GM21381 (cell line): ENCODE measurements around the gene RGS18.
A peak's percentile ranks its signal among the peaks of the same experiment; 100 is the strongest.
"Not testable (repeated sequence)": the region's sequence is repeated elsewhere in the genome, so short reads cannot be mapped to it uniquely, and the experiment has no call there.

Experiments used
- ATAC-seq: cut with Tn5 transposase; IDR thresholded peaks from one replicate; pipeline ENCODE4 v1.9.1; 2021; ENCODE audit warnings: mild to moderate bottlenecking, moderate library complexity; ENCODE audit not compliant: unreplicated experiment

The RGS18 gene, protein sequence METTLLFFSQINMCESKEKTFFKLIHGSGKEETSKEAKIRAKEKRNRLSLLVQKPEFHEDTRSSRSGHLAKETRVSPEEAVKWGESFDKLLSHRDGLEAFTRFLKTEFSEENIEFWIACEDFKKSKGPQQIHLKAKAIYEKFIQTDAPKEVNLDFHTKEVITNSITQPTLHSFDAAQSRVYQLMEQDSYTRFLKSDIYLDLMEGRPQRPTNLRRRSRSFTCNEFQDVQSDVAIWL

DNA sequence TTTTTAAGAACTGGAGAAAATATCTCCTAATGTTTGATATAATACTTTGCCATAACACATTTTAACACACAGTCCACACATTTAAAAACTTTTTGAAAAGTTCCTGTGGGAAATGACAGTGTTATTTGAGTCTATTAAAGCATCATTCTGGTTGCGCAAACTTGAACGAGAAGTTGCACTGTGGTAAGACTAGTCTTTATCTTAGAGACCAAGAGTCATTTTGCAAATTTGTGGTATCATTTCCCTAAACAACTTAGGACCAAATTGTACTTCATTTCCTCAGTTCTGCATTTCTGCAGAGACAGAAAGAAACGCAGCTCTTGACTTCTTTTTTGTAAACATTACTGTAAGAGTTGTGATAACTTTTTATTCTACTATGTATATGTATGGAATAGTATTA is at the start of gene RGS18:
Gene RGS18, plus strand, starts transcription at position 282 of the 400 bp plus-strand sequence. CDS start 176 bp downstream, outside the sequence.
- peak; percentile 66 for ATAC-seq

DNA sequence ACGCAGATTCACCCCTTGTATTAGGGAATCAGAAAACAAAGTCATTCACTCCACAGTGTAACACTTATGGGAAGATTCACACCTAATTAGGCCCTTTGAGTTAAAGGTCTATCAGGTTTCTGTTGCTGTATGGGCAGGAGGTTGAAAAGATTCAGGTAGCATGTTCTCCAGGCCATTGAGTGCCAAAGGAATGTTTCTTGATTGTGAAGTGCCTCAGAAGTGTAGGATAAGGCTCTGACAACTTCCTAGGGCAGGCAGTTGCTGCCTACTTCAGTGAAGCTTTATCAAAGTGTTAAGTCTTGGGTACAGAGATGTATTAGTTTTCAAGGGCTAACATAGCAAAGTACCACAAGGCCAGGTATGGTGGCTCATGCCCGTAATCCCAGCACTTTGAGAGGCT is 48.7 kb upstream of the RGS18 start:
- ATAC-seq: no peak

DNA sequence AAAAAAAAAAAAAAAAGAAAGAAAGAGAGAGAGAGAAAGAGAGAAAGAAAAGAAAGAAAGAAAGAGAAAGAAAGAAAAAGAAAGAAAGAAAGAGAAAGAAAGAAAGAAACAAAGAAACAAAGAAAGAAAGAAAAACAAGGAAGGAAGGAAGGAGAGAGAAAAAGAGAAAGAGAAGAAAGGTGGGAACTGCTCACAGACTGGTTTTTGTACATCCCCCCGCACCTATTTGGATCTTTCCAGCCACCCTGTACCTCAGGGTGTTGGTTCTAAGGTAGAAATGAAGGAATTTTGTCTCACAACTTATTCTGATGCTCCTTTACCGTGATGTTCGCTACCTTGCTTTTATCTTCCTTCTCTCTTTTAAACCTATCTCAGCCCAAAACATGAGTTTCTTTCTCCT is 43.3 kb upstream of the RGS18 start:
- ATAC-seq: no peak

DNA sequence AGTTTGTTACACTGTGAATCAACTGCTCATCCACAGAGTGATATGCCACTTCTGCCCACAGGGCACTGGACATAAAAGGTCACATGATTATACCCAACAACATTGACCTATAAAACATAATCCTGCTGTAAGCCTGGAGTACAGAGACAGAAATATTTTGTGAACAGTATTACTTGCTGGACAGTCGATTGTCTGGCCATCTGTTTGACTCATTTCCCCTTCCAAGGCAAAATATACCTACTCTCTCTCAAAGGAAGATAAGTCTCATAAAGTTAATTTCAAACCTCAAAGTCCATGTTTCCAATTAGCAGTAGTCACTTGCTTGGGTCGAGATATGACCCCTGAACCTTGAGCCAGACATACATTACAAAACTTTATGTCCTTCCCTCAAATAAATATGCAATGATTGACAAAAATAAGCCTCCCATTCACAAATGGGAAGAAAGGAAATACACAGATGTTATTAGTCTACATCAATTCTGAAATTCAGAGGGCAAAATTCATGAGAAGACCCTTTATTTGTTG is 39.3 kb upstream of the RGS18 start:
- ATAC-seq: no peak

DNA sequence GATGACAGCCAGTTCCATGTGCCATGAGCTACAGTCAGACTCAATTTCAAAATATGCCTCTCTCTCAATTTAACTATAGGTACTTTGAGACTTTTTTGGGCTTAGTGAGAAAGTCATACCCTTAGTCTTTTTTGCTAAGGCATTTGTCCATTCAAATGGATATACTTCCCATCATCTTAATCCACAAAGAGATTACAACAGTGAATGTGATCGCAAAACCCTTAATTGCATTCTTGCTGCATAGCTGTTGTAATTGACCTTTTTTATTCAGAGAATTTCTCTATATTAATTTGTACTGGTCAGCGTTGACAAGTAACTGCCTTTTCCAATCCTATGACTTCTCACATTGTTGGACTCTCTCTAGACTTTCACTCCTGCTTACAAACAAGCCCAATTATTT is 38.6 kb upstream of the RGS18 start:
- no peak for ATAC-seq

DNA sequence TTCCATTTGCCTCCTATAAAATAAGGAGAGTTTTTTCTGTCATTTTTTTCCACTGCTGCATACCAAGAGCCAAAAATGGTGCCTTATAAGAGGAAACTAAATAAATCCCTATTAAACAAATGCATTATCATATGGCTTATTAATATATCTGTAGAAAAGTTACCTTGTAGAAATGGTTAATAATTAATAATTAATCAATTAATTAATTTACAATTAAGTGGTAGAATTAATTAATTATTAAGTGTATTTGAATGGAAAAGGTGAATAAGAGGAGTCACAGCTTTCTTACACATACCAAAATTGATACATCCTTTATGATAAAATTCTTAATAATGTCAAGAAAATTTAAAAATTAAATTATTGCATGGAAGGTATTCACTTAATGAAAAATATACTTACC is 35.6 kb upstream of the RGS18 start:
- no peak for ATAC-seq

DNA sequence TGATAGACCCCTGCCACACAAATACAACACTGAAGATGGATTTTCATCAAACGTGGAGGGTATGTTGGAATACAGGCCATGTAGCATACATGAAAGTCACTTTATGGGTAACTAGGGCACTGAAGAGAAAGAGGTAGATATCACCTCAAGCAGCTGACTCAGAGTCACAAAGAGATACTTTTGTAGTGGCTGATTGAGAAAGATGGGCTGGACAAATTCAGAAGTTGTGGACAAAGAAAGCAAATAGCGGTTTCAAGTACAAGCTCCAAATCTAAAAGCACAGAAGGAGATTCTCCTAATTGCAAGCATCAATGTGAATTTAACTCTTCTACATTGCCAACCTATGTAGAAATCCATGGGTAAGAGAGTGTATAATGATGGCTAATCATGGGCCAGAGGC is 35.0 kb upstream of the RGS18 start:
- no peak for ATAC-seq

DNA sequence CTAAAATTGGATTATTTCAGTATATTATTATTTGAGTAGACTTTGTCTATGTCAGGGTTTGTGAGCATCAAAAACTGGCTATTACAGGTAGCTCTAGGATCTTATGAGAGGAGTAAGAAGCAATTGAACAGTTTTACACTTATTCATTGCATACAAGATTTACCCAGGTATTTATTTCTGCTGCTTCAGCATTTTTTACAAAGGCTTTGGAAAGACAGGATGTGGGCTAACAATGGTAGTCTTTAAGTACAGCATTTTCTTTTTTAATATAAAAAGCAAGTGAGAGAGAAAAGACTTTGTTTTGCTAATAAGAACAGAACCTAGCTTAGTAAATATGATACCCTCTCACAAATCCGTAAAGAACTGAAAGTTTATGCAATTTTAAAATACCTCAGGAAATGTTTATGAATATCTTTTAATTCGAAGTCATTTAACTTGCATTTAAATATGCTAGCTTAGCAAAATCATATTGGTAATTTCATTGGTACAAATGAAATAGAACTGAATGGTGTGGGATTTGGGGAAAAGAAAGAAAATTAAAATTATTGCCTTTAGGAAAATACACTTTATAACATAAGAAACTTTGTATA is 32.1 kb upstream of the RGS18 start:
- ATAC-seq: no peak

DNA sequence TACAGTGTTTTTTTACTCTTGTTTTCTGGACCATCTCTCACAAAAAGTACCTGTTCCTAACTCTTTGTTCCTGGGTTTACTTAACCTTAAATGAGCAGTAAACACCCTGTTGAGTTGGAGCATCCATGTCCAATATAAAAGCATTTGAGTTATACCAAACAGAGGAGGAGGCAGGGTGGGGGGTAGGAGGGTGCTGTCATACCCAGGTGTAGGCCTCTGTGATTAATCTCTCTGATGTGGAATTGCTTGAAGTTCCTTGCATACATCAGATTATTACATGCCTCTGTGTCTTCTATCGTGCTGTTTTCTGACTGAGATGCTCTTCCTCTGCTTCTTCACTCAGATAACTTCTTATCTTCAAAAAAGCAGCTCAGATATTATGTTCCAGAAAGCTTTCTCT is 28.1 kb upstream of the RGS18 start:
- ATAC-seq: no peak

DNA sequence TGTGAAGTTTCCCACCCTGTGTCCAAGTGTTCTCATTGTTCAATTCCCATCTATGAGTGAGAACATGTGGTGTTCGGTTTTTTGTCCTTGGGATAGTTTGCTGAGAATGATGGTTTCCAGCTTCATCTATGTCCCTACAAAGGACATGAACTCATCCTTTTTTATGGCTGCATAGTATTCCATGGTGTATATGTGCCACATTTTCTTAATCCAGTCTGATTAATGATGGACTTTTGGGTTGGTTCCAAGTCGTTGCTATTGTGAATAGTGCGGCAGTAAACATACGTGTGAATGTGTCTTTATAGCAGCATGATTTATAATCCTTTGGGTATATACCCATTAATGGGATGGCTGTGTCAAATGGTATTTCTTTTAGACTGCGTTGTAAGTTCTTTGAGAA is 27.4 kb upstream of the RGS18 start:
- ATAC-seq: not testable (repeated sequence)

DNA sequence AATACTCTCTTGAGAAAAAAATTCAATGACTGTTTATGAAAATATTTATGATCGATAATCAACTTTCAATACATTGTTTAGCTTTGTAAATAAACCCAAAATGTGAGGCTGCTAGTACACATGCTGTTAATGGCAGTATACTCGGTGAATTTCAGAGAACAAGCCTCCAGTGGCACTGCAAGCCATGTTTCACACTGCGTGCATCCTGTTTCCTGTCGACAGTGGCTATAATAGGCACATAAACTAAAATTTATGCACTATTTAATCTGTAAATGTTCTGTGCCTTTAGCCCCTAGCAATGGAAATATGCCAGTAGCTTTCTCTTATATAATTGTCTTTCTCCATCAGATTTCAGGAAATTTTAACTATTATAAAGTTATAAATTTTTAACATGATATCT is 26.3 kb upstream of the RGS18 start:
- no peak for ATAC-seq

DNA sequence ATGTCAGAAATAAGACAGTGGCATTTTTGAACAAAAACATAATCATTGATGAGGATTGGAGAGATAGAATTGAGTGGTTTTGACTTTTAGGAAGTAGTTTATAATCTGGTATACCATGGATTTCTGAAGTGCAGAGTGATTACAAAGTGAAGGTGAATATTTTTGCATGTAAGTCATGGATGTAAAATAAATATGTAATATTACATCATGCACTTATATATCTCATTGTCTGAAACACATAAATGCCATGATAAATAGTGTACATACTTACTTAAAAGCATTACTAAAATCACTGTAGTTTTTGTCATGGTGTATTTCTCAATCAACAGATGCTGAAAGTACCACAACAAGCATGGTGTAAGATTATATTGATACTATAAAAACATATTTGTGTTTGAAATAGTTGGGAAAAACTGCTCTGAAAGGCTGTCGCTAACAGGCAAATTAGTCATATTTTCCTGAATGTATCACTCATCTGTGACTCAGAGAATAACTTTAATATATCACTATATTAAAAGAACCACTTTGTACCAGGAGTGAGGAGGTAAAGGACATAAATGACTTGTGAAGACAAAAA is 24.8 kb upstream of the RGS18 start:
- ATAC-seq: no peak

DNA sequence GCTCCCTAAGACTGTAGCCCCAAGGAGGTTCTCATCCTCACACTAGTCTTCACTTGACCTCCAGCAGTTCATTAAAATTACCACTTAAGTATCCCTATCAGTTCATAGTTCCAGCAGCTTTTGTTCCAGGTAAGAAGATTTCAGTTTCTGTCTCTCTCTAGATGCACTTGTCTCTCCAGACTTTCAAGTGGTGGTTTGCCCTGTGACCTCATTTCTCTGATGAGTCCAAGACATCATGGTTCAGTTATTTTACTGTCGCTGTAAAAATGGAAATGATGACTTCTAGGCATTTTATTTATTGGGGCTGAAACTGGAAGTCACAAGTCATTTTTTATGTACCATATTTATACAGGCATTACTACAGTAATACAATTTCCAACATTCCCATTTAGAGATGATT is 17.9 kb upstream of the RGS18 start:
- no peak for ATAC-seq

DNA sequence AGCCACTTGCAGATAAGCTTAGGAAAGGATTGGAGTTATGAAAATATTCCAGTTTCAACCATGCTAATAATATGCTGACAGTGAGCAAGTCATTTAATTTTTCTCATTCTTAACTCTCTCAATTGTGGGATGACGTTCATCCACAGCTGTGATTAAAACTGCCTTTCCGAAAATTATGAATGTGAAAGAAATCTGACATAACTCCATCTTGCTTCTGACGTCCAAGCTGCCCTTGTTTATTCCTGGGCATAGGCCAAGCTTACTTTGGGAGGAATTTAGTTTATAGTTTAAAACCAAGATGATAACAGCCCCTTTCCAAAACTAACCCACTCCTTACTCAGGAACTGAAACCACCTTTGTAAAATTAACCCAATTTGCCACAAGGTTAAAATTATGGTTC is 11.0 kb upstream of the RGS18 start:
- ATAC-seq: no peak

DNA sequence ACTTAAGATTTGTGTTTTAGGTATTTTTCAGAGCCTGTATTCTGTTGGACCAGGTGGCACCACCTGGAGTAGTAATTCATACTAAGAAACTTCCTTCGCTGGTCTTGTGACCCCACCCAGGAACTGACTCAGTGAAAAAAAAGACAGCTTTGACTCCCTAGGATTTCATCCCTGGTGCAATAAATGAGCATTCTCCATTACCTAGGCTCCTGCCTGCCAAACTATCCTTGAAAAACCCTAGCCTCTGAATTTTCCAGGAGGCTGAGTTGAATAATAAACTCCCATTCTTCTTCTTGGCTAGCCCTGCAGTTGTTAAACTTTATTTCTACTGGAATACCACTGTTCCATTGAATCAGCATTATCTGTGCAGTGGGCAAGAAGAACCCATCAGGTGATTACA is 10.6 kb upstream of the RGS18 start:
- no peak for ATAC-seq

DNA sequence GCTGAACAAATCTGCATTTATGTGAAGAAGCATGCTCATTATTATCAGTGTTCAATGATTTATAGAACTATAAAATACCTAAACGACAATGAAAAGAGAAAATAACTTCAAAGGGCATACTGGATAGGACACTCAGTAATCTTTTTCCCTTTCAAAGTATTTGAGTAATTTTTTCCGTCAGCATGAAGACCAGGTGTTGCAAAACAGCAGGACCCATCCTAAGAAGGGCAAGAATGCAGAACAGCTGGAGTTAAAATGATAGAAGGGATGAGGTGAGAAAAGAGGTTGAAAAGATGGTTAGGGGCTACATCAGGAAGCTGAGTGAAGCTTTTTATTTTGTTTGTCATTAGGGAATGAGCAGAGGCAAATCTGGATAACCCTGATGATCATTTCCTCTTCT is 7.1 kb upstream of the RGS18 start:
- no peak for ATAC-seq

DNA sequence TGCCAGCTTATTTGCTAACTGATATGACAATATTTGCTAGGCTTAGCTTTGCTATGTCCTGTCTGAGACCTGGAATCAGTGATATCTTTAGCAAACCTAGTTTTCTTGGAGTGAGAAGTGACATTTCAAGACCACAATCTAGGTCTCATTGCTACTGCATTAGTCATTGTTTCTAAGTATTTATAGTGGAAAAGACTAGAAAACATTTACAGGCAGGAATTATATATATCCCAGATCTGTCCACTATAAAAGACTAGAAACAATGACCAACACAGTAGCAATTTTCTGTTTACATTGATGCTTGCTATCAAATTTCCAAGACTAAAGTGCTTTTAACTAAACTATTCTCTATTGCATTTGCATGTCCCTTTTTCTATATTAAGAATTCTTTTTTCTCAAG is 5.0 kb upstream of the RGS18 start:
- no peak for ATAC-seq

DNA sequence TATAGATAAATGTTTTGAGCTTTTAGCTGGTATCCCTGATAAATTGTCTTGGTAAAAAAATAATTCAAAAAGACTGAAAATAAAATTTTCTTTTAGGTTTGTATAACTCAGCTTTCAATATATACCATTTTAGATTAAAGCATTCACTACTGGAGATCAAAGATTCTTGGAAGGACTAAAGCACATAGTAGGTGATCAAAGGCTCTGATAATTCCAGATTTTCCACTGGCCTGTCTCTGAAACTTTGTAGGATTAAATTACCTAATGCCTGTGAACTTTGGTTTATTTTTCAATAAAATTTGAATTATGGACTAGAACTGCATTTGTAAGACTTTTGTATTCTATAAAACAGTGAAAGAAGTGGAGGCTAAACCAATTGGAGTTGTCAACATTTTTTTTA is 1.2 kb upstream of the RGS18 start:
- no peak for ATAC-seq

DNA sequence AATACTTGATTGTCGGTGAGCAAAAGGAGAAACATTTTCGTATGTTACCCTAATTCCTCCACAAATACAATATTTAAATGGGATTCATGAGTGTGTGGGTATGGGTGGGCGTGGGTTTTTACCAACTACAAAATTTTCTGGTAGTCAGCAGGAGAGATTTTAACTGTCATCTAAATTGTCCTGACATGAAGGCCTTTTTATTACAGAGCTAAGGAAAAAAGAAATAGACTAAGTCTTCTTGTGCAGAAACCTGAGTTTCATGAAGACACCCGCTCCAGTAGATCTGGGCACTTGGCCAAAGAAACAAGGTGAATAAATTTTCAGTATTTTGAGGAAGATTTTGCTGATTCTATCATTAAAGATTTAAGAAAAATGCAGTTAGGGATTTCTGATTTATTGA is 752 bp downstream of the RGS18 start:
- no peak for ATAC-seq

DNA sequence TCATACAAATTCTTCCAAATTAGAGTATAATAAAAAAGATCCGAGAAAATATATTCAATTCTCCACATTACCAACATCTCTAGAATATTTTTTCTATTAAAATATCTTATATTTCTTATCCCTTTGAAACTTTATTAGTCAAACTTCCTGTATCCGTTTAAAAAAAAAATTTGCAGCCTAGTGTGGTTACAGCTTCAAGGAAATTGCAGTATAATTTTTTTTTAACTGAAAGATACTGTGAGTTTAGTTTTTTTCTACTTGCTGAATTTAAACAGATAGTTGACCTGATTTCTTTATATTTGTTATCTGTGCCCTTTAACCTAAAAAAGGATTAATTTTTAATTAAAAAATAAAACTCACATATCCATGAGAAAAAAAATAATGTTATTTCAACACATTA is 1.5 kb downstream of the RGS18 start:
- no peak for ATAC-seq

DNA sequence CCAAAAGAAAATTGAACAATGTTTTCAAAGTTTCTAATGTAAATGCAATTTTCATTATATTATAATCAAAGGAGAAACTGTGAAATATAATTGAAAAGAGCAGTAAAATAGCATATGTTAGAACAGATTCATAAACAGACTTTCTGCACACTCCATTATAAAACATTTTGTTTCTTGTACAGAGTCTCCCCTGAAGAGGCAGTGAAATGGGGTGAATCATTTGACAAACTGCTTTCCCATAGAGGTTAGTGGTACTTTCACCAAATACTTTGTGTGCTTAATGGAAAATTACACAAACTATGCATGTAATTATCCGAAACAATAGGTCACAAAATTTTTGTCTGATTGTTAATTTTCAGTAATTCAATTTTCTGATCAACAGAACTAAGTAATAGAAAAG is 1.9 kb downstream of the RGS18 start:
- ATAC-seq: no peak

DNA sequence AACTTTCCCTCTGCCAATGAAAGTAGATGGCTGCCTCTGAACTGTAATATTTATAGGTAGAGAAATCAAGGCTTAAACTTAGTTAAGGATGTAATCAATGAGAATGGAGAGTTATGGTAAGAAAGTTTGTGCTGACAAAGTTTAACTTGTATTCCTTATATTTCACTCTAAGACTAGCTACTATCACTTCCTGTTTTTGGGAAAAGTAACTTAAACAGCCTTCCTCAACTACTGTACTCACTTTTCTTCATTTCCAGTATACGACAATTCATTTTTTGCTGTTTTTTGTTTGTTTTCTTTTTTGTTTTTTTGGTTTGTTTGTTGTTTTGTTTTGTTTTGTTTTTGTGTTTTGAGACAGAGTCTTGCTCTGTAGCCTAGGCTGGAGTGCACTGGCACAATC is 3.7 kb downstream of the RGS18 start:
- ATAC-seq: no peak

DNA sequence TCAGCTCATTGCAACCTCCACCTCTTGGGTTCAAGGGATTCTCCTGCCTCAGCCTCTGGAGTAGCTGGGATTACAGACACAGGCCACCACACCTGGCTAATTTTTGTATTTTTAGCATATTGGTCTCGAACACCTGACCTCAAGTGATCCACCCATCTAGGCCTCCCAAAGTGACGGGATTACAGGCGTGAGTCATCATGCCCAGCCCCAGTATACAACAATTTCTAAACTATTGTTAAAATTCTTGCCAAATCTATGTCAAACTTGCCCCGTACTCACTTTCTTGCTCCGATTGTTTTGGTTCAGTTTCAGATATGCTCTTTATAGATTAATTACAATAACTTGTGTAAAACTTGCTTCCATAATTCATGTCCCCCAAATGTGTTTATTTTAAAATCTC is 4.1 kb downstream of the RGS18 start:
- no peak for ATAC-seq
